Ovary (tissue), 3 donors: ENCODE measurements around the gene PPFIBP2.

Source experiments
- POLR2A ChIP-seq: fragments of 450-650 bp; IDR thresholded peaks from one replicate; pipeline ENCODE4 v1.6.1; 2017; ENCODE audit warnings: antibody characterized with exemption, mild to moderate bottlenecking, moderate library complexity
- TF ChIP-seq, protein P1 (sequence below), 3 donors: fragments of 450-650 bp in 2 of 3; fragments of 200-600 bp in 1 of 3; IDR thresholded peaks; one replicate each; pipeline versions ENCODE4 v1.5.1 to v1.8.0; 2016 to 2022; ENCODE audit warnings: antibody characterized with exemption in 3 of 3, mild to moderate bottlenecking in 1 of 3
- donor health status: DM: no; HTN: no; CAD: no.

DNA sequence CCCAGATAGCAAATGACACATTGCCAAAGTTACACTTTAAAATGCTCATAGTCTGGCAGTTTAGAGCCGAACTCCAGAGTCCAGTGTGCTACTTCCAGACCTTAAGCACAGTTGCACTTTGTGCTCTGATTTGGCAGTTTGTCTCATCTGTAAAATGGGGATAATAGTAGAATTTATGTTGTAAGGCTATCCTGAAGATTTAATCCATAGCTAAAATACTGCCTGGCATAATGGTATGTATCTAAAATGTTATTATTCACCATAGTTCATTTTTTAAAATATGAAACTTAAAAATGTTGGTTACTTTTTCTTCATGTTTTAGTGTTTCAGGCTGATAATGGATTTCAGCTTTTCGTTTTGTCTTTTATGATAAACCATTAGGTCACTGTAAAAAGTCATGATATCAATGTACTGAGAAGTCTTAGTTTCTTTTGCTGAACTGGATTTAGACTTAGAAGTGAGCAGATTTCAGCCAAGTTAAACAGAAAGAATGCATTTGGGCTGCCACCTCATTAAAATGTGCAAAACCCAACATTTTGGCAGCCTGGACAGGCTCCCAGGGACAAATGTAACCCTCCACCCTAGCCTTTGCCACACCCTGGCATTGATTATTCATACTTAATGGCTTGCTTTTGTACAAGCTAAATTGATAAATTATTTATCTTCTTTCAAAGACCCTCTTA, 27.6 kb upstream of the PPFIBP2 start:
- TF ChIP-seq, protein P1, sequence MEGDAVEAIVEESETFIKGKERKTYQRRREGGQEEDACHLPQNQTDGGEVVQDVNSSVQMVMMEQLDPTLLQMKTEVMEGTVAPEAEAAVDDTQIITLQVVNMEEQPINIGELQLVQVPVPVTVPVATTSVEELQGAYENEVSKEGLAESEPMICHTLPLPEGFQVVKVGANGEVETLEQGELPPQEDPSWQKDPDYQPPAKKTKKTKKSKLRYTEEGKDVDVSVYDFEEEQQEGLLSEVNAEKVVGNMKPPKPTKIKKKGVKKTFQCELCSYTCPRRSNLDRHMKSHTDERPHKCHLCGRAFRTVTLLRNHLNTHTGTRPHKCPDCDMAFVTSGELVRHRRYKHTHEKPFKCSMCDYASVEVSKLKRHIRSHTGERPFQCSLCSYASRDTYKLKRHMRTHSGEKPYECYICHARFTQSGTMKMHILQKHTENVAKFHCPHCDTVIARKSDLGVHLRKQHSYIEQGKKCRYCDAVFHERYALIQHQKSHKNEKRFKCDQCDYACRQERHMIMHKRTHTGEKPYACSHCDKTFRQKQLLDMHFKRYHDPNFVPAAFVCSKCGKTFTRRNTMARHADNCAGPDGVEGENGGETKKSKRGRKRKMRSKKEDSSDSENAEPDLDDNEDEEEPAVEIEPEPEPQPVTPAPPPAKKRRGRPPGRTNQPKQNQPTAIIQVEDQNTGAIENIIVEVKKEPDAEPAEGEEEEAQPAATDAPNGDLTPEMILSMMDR (IDR thresholded peaks at IDR 0.05) = no peak
- TF ChIP-seq POLR2A = no peak
